OCI-LY1 (cell line): Measurements from ENCODE around the gene GMDS.

Source experiments
- EZH2 ChIP-seq: fragments of 200-600 bp; sonication (generic), shearing (Covaris generic); IDR thresholded peaks from 2 replicates; pipeline ENCODE4 v1.8.0; 2017; ENCODE audit warnings: borderline replicate concordance, mixed run types, mild to moderate bottlenecking, antibody characterized with exemption, low read length, moderate library complexity, mixed read lengths
- TF ChIP-seq, protein P1 (sequence below): fragments of 200-600 bp; sonication (generic), shearing (Covaris generic); IDR thresholded peaks from 2 replicates; pipeline ENCODE4 v1.5.1; 2017; ENCODE audit warnings: mild to moderate bottlenecking, antibody characterized with exemption, low read length, moderate library complexity, mixed read lengths

DNA sequence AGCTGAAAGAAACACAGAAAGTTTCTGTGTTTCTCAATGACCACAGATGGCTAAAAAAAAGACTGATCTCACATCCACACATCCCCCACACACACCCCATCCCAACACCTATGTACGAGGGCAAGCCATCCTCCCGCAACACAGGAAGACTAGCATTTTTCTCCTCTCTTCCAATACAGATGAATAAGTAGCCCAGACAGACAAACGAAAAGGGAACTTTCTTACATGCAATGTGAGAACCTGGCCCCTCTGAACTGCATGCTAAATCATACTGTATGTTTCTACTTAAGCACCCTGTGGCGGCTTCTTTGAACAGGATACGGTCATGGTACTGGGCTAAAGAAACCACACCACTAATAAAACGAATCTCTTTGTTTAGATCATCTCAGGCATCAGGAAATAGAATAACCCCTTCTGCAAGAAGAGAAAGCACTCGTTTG, 116.2 kb downstream of the GMDS start:
- TF ChIP-seq, protein P1, sequence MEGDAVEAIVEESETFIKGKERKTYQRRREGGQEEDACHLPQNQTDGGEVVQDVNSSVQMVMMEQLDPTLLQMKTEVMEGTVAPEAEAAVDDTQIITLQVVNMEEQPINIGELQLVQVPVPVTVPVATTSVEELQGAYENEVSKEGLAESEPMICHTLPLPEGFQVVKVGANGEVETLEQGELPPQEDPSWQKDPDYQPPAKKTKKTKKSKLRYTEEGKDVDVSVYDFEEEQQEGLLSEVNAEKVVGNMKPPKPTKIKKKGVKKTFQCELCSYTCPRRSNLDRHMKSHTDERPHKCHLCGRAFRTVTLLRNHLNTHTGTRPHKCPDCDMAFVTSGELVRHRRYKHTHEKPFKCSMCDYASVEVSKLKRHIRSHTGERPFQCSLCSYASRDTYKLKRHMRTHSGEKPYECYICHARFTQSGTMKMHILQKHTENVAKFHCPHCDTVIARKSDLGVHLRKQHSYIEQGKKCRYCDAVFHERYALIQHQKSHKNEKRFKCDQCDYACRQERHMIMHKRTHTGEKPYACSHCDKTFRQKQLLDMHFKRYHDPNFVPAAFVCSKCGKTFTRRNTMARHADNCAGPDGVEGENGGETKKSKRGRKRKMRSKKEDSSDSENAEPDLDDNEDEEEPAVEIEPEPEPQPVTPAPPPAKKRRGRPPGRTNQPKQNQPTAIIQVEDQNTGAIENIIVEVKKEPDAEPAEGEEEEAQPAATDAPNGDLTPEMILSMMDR: no peak
- no peak for TF ChIP-seq EZH2
